ENCODE results near the gene CFAP107. TPM values are rescaled to one million over a fixed set of nuclear protein-coding genes. Genes with fewer than 3 reads are reported as not detected.
"Not testable (repeated sequence)": the region's sequence is repeated elsewhere in the genome, so short reads cannot be mapped to it uniquely, and the experiment has no call there.

CFAP107 gene
- polyA plus RNA-seq, 1 experiment = 0.04 TPM

- TF ChIP-seq, protein P1, sequence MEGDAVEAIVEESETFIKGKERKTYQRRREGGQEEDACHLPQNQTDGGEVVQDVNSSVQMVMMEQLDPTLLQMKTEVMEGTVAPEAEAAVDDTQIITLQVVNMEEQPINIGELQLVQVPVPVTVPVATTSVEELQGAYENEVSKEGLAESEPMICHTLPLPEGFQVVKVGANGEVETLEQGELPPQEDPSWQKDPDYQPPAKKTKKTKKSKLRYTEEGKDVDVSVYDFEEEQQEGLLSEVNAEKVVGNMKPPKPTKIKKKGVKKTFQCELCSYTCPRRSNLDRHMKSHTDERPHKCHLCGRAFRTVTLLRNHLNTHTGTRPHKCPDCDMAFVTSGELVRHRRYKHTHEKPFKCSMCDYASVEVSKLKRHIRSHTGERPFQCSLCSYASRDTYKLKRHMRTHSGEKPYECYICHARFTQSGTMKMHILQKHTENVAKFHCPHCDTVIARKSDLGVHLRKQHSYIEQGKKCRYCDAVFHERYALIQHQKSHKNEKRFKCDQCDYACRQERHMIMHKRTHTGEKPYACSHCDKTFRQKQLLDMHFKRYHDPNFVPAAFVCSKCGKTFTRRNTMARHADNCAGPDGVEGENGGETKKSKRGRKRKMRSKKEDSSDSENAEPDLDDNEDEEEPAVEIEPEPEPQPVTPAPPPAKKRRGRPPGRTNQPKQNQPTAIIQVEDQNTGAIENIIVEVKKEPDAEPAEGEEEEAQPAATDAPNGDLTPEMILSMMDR (IDR thresholded peaks at IDR 0.05; ENCODE audit: insufficient read depth, low read depth, low read length) = no peak
- Histone ChIP-seq H3K36me3 (ENCODE audit: control insufficient read depth, insufficient read depth, low read length) (no peaks in the 10 kb centered on the region), H3K4me3 (ENCODE audit: low read depth, low read length) (no peak overlapping the region), H3K27me3 (ENCODE audit: control insufficient read depth, insufficient read depth, low read length) (0 out of 2 replicates have a peak, but pooled peaks cover 1% of the 10 kb centered on the region)
- ChIA-PET CTCF (no interaction called here), POLR2A (no interaction called here)
- no peak for DNase-seq (ENCODE audit: low read depth)
Measured at GRCh38 chr1:12722626-12723025, 23.4 kb upstream of the CFAP107 start.

DNA sequence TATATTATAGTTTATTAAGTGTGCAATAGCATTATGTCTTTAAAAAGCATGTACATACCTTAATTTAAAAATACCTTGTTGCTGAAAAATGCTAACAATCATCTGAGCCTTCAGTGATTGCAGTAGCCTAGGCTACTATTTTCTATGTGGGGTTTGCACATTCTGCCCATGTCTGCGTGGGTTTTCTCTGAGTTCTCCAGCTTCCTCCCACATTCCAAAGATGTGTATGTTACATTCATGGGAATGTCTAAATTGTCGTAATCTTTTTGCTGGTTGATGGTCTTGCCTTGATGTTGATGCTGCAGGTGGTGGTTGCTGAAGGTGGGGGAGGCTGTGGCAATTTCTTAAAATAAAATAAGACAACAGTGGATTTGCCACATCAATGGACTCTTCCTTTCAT is 17.6 kb upstream of the CFAP107 start:
- TF ChIP-seq, protein P1 (IDR thresholded peaks at IDR 0.05; ENCODE audit: insufficient read depth, low read depth, low read length) = no peak
- no peaks in the 10 kb centered on the region for H3K36me3 ChIP-seq (ENCODE audit: control insufficient read depth, insufficient read depth, low read length)
- no peak for DNase-seq (ENCODE audit: low read depth)
- ChIA-PET CTCF (no interaction called here), POLR2A (no interaction called here)
- 0 out of 2 replicates have a peak, but pooled peaks cover 1% of the 10 kb centered on the region for H3K27me3 ChIP-seq (ENCODE audit: control insufficient read depth, insufficient read depth, low read length)
- no peak overlapping the region for H3K4me3 ChIP-seq (ENCODE audit: low read depth, low read length)

DNA sequence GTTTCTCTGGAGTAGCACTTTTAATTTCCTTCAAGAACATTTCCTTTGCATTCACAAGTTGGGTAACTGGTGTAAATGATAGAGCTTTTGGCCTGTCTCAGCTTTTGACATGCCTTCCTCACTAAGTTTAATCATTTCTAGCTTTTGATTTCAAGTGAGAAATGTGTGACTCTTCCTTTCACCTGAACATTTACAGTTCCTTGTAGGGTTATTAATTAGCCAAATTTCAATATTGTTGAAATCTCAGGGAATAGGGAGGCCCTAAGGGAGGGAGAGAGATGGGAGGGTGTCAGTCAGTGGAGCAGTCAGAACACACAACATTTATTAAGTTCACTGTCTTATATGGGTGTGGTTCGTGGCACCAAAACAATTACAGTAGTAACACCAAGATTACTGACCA is 15.8 kb upstream of the CFAP107 start:
- Histone ChIP-seq H3K27me3 (ENCODE audit: control insufficient read depth, insufficient read depth, low read length) (0 out of 2 replicates have a peak, but pooled peaks cover 1% of the 10 kb centered on the region), H3K4me3 (ENCODE audit: low read depth, low read length) (no peak overlapping the region), H3K36me3 (ENCODE audit: control insufficient read depth, insufficient read depth, low read length) (no peaks in the 10 kb centered on the region)
- ChIA-PET POLR2A (no interaction called here), CTCF (interaction anchor here (0.7 kb wide), 1 partner anchor 331 kb away, joined by 3 read pairs; no protein-coding TSS in a partner anchor)
- DNase-seq (ENCODE audit: low read depth) = no peak
- TF ChIP-seq, protein P1 (IDR thresholded peaks at IDR 0.05; ENCODE audit: insufficient read depth, low read depth, low read length) = no peak

GRCh38 chr1:12731084-12731483 is 14.9 kb upstream of the CFAP107 start:
- H3K36me3 ChIP-seq (ENCODE audit: control insufficient read depth, insufficient read depth, low read length); CTCF ChIA-PET; H3K27me3 ChIP-seq (ENCODE audit: control insufficient read depth, insufficient read depth, low read length); H3K4me3 ChIP-seq (ENCODE audit: low read depth, low read length); POLR2A ChIA-PET; DNase-seq (ENCODE audit: low read depth): not testable (repeated sequence)

DNA sequence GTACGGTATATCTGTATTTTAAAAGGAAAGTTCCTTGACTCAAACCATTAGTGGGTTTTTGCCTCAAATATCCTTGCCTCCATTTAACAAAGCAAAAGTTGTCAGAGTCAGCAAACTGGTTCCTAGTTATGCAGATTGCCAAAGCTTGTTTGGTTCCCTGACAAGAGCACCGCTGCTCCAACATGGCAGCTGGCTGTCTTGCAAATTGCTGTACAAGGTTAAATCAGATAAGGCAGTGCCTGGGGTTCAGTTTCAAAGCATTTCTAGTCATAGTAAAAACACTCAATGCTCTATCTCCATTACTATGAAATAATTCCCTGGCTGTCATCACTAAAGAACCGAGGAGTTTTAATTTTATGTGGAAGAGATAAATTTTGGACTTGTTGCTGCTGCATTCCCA is 11.3 kb upstream of the CFAP107 start:
- TF ChIP-seq, protein P1 (IDR thresholded peaks at IDR 0.05; ENCODE audit: insufficient read depth, low read depth, low read length) = no peak
- ChIA-PET CTCF (no interaction called here), POLR2A (no interaction called here)
- no peaks in the 10 kb centered on the region for H3K27me3 ChIP-seq (ENCODE audit: control insufficient read depth, insufficient read depth, low read length)
- no peak for DNase-seq (ENCODE audit: low read depth)
- no peaks in the 10 kb centered on the region for H3K36me3 ChIP-seq (ENCODE audit: control insufficient read depth, insufficient read depth, low read length)
- H3K4me3 ChIP-seq (ENCODE audit: low read depth, low read length) = no peak overlapping the region

- no peak overlapping the region for H3K4me3 ChIP-seq (ENCODE audit: low read depth, low read length)
- no peaks in the 10 kb centered on the region for H3K27me3 ChIP-seq (ENCODE audit: control insufficient read depth, insufficient read depth, low read length)
- ChIA-PET CTCF (no interaction called here), POLR2A (no interaction called here)
- no peak for DNase-seq (ENCODE audit: low read depth)
- TF ChIP-seq, protein P1 (IDR thresholded peaks at IDR 0.05; ENCODE audit: insufficient read depth, low read depth, low read length) = no peak
- H3K36me3 ChIP-seq (ENCODE audit: control insufficient read depth, insufficient read depth, low read length) = no peaks in the 10 kb centered on the region
Measured at GRCh38 chr1:12738934-12739333, 7.1 kb upstream of the CFAP107 start.
